Thoracic aorta (tissue), 2 donors: ENCODE data around the gene OR52E8. TPM values are rescaled to one million over a fixed set of nuclear protein-coding genes. Genes with fewer than 3 reads are reported as not detected.

ENCODE experiments used
- ATAC-seq: fragments of 150-250 bp; one replicate; pipeline ENCODE4 v1.8.0; 2017; ENCODE audit warnings: low read depth; ENCODE audit not compliant: insufficient number of reproducible peaks, low FRiP score
- DNase-seq: peaks from one replicate; pipeline ENCODE4 v3.0.0-alpha.2; 2020; ENCODE audit warnings: low spot score
- H3K27ac ChIP-seq, 2 donors: fragments of 200-600 bp; sonication (generic); 1 replicate in 1 of 2; 2 replicates in 1 of 2; pipeline ENCODE4 v1.5.1; 2016; ENCODE audit warnings: mild to moderate bottlenecking in 2 of 2, moderate library complexity in 2 of 2
- H3K27me3 ChIP-seq: fragments of 200-600 bp; sonication (generic); replicated peaks from 2 replicates; pipeline ENCODE4 v1.6.0; 2016; ENCODE audit warnings: mild to moderate bottlenecking; ENCODE audit not compliant: insufficient read depth
- H3K36me3 ChIP-seq: fragments of 200-600 bp; sonication (generic); one replicate; pipeline ENCODE4 v1.5.1; 2016
- H3K4me1 ChIP-seq, 2 donors: fragments of 200-600 bp; sonication (generic); 1 replicate in 1 of 2; 2 replicates in 1 of 2; pipeline versions ENCODE4 v1.5.1 to v1.6.0; 2016; ENCODE audit warnings: low read depth in 2 of 2, mild to moderate bottlenecking in 1 of 2; ENCODE audit not compliant: control insufficient read depth in 1 of 2
- H3K4me3 ChIP-seq: fragments of 200-600 bp; sonication (generic); 2 replicates; pipeline ENCODE4 v1.5.1; 2016; ENCODE audit warnings: mild to moderate bottlenecking
- H3K9me3 ChIP-seq: fragments of 200-600 bp; sonication (generic); 2 replicates; pipeline ENCODE4 v1.5.1; 2016
- CTCF ChIP-seq: fragments of 200-600 bp; sonication (generic); IDR thresholded peaks from one replicate; pipeline ENCODE4 v1.5.1; 2019; ENCODE audit warnings: antibody characterized with exemption
- total RNA-seq, 2 donors: library from RNA; depleted of rRNA; stranded (reverse); fragments of >200 nt; gene quantifications; one replicate each; pipeline versions ENCODE4 v1.1.0 to v1.2.3, GENCODE V29; 2016

The OR52E8 gene
- total RNA-seq, 2 donors from 2014 or later, result not detected

DNA sequence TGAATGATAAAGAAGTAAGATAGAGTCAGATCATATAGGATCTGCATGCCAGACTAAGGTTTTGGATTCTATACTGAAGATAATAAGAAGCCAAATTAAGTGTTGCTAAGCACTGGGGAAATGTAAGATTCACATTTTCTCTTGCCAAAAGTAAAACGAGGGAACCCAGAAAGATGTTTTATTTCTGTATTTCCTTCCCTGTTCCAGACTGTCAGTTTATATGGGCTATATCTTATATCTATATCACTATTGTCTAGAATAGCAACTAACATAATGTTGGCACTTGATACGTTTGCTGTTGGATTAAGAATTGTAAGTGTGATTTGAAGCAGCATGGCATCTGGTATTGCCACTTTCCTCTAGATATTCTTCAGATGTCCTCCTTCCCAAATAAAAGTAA lies 24.0 kb downstream of the OR52E8 start:
- DNase-seq, result no peak
- H3K9me3 ChIP-seq, result no peaks in the 10 kb centered on the region
- H3K27me3 ChIP-seq, result no peaks in the 10 kb centered on the region
- H3K4me1 ChIP-seq, result no peaks in the 10 kb centered on the region
- no peak for ATAC-seq
- H3K36me3 ChIP-seq, result no peaks in the 10 kb centered on the region
- H3K27ac ChIP-seq, result no peak overlapping the region
- no peak overlapping the region for H3K4me3 ChIP-seq
- TF ChIP-seq CTCF, result no peak

DNA sequence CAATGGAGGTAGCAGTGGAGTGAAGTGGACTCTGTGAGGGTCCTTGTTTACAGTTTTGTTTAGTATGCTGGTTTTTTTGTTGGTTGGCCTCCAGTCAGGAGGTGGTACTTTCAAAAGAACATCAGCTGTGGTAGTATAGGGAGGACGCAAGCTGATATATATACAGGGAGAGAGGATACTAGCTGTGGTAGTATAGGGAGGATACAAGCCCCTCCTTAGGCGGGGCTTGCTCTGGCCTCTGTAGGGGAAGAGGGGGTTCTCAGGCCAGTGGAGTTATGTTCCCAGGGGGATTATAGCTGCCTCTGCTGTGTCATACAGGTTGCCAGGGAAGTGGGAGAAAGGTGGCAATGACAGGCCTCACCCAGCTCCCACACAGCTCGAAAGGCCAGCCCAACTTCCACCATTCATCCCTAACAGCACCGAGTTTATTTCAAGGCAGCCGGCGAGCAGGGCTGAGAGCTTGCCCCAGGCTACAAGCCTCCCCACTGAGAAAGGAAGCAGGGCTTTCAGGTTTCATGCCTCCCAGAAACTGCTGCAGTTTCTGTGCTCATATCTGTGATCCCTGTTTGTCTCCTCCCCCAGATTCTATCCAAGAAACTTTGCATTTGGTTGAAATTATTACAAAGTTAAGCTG lies 26.2 kb downstream of the OR52E8 start:
- no peaks in the 10 kb centered on the region for H3K27me3 ChIP-seq
- TF ChIP-seq CTCF, result no peak

GRCh38 chr11:5818245-5818886 lies 39.1 kb downstream of the OR52E8 start:
- no peaks in the 10 kb centered on the region for H3K9me3 ChIP-seq
- no peak for ATAC-seq
- peak overlapping the region; percentile 1 for H3K4me3 ChIP-seq
- no peaks in the 10 kb centered on the region for H3K36me3 ChIP-seq
- H3K27me3 ChIP-seq, result no peaks in the 10 kb centered on the region
- H3K27ac ChIP-seq, result no peak overlapping the region
- DNase-seq, result no peak
- H3K4me1 ChIP-seq, result no peaks in the 10 kb centered on the region
- TF ChIP-seq CTCF, result no peak

More for the DNA sequence above, 26.2 kb downstream of the OR52E8 start:
- DNase-seq (no peak), ATAC-seq (no peak)
- H3K9me3 ChIP-seq, result no peaks in the 10 kb centered on the region
- H3K27ac ChIP-seq, result no peak overlapping the region
- no peaks in the 10 kb centered on the region for H3K36me3 ChIP-seq
- H3K4me1 ChIP-seq, result no peaks in the 10 kb centered on the region
- H3K4me3 ChIP-seq, result no peak overlapping the region

DNA sequence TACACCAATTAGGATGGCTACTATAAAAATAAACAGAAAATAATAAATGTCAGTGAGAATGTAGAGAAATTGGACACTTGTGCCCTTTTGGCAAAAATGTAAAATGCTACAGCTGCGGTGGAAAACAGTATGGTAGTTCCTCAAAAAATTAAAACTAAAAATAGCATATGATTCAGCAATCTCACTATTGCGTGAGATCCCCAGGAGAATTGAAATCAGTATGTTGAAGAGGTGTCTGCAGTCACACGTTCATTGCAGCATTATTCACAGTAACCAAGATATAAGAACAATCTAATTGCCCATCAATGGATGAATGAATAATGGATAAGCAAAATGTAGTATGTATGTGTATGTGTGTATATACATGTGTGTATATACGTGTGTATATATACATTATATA lies 42.0 kb downstream of the OR52E8 start:
- H3K27me3 ChIP-seq, result no peaks in the 10 kb centered on the region
- H3K4me3 ChIP-seq, result no peak overlapping the region
- H3K36me3 ChIP-seq, result no peaks in the 10 kb centered on the region
- DNase-seq (no peak), ATAC-seq (no peak)
- H3K9me3 ChIP-seq, result no peaks in the 10 kb centered on the region
- no peak for TF ChIP-seq CTCF
- H3K4me1 ChIP-seq, result no peaks in the 10 kb centered on the region
- H3K27ac ChIP-seq, result no peak overlapping the region

DNA sequence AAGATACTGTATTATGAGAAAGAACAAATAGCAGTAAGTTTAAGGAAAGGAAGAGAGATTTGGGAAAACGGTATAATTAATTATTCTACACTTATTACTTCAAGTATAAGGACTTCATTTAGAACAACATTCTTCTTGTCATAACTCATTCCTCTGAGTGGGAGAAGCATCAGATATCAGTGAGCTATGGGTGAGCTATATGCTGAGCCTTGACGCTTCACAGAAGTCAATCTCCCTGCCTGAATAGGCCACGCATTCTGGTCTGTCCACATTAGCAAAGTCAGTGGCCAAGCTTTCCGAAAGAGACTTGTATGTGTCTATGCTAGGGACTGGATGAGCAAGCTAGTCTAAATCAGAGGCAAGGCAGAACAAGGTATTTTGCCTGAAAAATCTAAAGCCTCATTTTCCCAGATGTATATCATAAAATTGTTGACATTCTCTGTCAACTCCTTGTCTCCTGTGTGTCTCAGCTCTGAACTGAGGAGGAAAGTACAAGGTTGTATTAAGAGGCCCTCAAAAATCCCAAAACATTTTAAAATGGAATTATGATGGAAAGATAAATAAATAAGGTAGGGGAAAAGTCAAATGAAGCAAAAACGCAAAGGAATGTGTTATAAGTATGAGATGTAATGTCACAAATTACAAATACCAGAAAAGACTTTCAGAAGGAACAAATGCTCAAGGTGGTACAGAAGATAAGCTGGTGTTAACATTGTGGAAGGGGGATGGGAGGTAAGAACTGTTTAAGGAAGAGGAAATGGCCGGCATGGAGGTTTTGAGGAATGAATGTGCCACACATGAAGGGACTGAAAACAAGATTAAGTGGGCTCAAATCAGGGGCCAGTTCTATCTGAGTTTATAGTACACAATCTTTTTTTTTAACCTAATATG lies 47.3 kb downstream of the OR52E8 start:
- ATAC-seq (no peak), DNase-seq (no peak)
- H3K4me1 ChIP-seq, result peaks cover 5 to 6% of the 10 kb centered on the region in 2 donors
- no peak overlapping the region for H3K4me3 ChIP-seq
- no peaks in the 10 kb centered on the region for H3K36me3 ChIP-seq
- H3K9me3 ChIP-seq, result no peaks in the 10 kb centered on the region
- TF ChIP-seq CTCF, result no peak
- H3K27ac ChIP-seq, result no peak overlapping the region
- no peaks in the 10 kb centered on the region for H3K27me3 ChIP-seq
